K562 (cell line): ENCODE data around the gene PRDX2. TPM values are rescaled to one million over a fixed set of nuclear protein-coding genes. Genes with fewer than 3 reads are reported as not detected.

Experiments
- ADNP ChIP-seq: fragments of 200-800 bp; sonication (Bioruptor generic); IDR thresholded peaks from 2 replicates; pipeline ENCODE4 v1.6.1; 2016; ENCODE audit warnings: missing genetic modification characterization, missing compliant biosample characterization
- KDM5B ChIP-seq: fragments of 200-600 bp; sonication (generic); IDR thresholded peaks from 2 replicates; pipeline ENCODE4 v1.6.1; 2012; ENCODE audit warnings: low read depth, mild to moderate bottlenecking, moderate library complexity, low read length, control low read depth, inconsistent platforms; ENCODE audit not compliant: insufficient replicate concordance
- KLF16 ChIP-seq: IDR thresholded peaks from 2 replicates; pipeline ENCODE4 v1.6.1; 2016; ENCODE audit warnings: antibody characterized with exemption
- MCM5 ChIP-seq: fragments of 450-650 bp; IDR thresholded peaks from 2 replicates; pipeline ENCODE4 v1.6.1; 2016; ENCODE audit warnings: low read depth
- PCBP1 ChIP-seq: fragments of 200-400 bp; formaldehyde crosslinking; IDR thresholded peaks from 2 replicates; pipeline ENCODE4 v1.6.1; 2018; ENCODE audit warnings: mild to moderate bottlenecking, low read depth, low read length; ENCODE audit not compliant: poor library complexity, severe bottlenecking
- RBM15 ChIP-seq: fragments of 200-400 bp; formaldehyde crosslinking; IDR thresholded peaks from 2 replicates; pipeline ENCODE4 v1.6.1; 2018; ENCODE audit warnings: mild to moderate bottlenecking, low read length, moderate library complexity; ENCODE audit not compliant: insufficient read depth
- RUNX1 ChIP-seq: sonication (generic); IDR thresholded peaks from 2 replicates; pipeline ENCODE4 v1.6.1; 2016; ENCODE audit warnings: antibody characterized with exemption, low read depth
- SIRT6 ChIP-seq: IDR thresholded peaks from one replicate; pipeline ENCODE4 v1.6.1; 2012; ENCODE audit warnings: low read depth, mild to moderate bottlenecking, control low read depth, inconsistent platforms, low read length, moderate library complexity
- SMAD2 ChIP-seq: fragments of 150-350 bp; IDR thresholded peaks from 2 replicates; pipeline ENCODE4 v1.6.1; 2014; ENCODE audit warnings: low read depth, mild to moderate bottlenecking, low read length
- YBX1 ChIP-seq: fragments of 450-650 bp; IDR thresholded peaks from 2 replicates; pipeline ENCODE4 v1.7.1; 2016; ENCODE audit warnings: mild to moderate bottlenecking
- ZNF24 ChIP-seq: fragments of 450-650 bp; IDR thresholded peaks from 2 replicates; pipeline ENCODE4 v1.6.1; 2016
- polyA plus RNA-seq, 8 experiments: library from polyadenylated mRNA; depleted of rRNA in 4 of 8; stranded (reverse) in 5 of 8; unstranded in 3 of 8; fragments of >200 nt; fragmentation: Nextera tagmentation in 2 of 8; fragmentation: Illumina TruSeq in 1 of 8; extraction: Ambion mirVana in 2 of 8; extraction: Trizol in 1 of 8; gene quantifications; 2 replicates each; pipeline versions ENCODE4 v1.2.1 to v1.2.3, GENCODE V29; 2011 to 2014; ENCODE audit warnings: inconsistent platforms in 1 of 8, missing spikeins in 1 of 8
- total RNA-seq, 7 experiments: library from RNA; depleted of rRNA in 6 of 7; stranded (reverse); fragments of >200 nt in 6 of 7; fragmentation: Illumina TruSeq in 2 of 7; extraction: Trizol in 2 of 7; gene quantifications; 2 replicates each; pipeline versions ENCODE4 v1.2.1 to v1.2.3, GENCODE V29; 2011 to 2021; ENCODE audit warnings: low replicate concordance in 1 of 7
- TF ChIP-seq, protein P1 (sequence below): fragments of 200-600 bp; sonication (generic); IDR thresholded peaks from one replicate; pipeline ENCODE4 v1.6.1; 2012; ENCODE audit warnings: mild to moderate bottlenecking, low read depth, low read length, inconsistent platforms
- TF ChIP-seq, protein P2 (sequence below): fragments of 250-450 bp; sonication (Bioruptor Pico); IDR thresholded peaks from 2 replicates; pipeline ENCODE4 v1.5.0; 2020; ENCODE audit warnings: mild to moderate bottlenecking
- TF ChIP-seq, protein P3 (sequence below): sonication (generic); formaldehyde crosslinking; IDR thresholded peaks from 2 replicates; pipeline ENCODE4 v1.8.0; 2022; ENCODE audit warnings: mild to moderate bottlenecking, missing genetic modification reagents, borderline replicate concordance

The PRDX2 gene
- total and polyA plus RNA-seq, 9 of the 15 experiments (the other 6 are each of a cell fraction or from before 2014, with no cell fraction given) = 206 to 1,183 (median 415) TPM

DNA sequence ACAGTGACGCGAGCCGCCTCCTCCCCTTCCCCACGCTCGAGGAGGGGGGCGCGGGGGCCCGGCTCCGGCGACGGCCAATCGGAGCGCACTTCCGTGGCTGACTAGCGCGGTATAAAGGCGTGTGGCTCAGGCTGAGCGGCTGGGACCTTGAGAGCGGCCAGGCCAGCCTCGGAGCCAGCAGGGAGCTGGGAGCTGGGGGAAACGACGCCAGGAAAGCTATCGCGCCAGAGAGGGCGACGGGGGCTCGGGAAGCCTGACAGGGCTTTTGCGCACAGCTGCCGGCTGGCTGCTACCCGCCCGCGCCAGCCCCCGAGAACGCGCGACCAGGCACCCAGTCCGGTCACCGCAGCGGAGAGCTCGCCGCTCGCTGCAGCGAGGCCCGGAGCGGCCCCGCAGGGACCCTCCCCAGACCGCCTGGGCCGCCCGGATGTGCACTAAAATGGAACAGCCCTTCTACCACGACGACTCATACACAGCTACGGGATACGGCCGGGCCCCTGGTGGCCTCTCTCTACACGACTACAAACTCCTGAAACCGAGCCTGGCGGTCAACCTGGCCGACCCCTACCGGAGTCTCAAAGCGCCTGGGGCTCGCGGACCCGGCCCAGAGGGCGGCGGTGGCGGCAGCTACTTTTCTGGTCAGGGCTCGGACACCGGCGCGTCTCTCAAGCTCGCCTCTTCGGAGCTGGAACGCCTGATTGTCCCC, 10.1 kb downstream of the PRDX2 start, which contains the start of gene JUNB (continued):
- TF ChIP-seq, protein P1, sequence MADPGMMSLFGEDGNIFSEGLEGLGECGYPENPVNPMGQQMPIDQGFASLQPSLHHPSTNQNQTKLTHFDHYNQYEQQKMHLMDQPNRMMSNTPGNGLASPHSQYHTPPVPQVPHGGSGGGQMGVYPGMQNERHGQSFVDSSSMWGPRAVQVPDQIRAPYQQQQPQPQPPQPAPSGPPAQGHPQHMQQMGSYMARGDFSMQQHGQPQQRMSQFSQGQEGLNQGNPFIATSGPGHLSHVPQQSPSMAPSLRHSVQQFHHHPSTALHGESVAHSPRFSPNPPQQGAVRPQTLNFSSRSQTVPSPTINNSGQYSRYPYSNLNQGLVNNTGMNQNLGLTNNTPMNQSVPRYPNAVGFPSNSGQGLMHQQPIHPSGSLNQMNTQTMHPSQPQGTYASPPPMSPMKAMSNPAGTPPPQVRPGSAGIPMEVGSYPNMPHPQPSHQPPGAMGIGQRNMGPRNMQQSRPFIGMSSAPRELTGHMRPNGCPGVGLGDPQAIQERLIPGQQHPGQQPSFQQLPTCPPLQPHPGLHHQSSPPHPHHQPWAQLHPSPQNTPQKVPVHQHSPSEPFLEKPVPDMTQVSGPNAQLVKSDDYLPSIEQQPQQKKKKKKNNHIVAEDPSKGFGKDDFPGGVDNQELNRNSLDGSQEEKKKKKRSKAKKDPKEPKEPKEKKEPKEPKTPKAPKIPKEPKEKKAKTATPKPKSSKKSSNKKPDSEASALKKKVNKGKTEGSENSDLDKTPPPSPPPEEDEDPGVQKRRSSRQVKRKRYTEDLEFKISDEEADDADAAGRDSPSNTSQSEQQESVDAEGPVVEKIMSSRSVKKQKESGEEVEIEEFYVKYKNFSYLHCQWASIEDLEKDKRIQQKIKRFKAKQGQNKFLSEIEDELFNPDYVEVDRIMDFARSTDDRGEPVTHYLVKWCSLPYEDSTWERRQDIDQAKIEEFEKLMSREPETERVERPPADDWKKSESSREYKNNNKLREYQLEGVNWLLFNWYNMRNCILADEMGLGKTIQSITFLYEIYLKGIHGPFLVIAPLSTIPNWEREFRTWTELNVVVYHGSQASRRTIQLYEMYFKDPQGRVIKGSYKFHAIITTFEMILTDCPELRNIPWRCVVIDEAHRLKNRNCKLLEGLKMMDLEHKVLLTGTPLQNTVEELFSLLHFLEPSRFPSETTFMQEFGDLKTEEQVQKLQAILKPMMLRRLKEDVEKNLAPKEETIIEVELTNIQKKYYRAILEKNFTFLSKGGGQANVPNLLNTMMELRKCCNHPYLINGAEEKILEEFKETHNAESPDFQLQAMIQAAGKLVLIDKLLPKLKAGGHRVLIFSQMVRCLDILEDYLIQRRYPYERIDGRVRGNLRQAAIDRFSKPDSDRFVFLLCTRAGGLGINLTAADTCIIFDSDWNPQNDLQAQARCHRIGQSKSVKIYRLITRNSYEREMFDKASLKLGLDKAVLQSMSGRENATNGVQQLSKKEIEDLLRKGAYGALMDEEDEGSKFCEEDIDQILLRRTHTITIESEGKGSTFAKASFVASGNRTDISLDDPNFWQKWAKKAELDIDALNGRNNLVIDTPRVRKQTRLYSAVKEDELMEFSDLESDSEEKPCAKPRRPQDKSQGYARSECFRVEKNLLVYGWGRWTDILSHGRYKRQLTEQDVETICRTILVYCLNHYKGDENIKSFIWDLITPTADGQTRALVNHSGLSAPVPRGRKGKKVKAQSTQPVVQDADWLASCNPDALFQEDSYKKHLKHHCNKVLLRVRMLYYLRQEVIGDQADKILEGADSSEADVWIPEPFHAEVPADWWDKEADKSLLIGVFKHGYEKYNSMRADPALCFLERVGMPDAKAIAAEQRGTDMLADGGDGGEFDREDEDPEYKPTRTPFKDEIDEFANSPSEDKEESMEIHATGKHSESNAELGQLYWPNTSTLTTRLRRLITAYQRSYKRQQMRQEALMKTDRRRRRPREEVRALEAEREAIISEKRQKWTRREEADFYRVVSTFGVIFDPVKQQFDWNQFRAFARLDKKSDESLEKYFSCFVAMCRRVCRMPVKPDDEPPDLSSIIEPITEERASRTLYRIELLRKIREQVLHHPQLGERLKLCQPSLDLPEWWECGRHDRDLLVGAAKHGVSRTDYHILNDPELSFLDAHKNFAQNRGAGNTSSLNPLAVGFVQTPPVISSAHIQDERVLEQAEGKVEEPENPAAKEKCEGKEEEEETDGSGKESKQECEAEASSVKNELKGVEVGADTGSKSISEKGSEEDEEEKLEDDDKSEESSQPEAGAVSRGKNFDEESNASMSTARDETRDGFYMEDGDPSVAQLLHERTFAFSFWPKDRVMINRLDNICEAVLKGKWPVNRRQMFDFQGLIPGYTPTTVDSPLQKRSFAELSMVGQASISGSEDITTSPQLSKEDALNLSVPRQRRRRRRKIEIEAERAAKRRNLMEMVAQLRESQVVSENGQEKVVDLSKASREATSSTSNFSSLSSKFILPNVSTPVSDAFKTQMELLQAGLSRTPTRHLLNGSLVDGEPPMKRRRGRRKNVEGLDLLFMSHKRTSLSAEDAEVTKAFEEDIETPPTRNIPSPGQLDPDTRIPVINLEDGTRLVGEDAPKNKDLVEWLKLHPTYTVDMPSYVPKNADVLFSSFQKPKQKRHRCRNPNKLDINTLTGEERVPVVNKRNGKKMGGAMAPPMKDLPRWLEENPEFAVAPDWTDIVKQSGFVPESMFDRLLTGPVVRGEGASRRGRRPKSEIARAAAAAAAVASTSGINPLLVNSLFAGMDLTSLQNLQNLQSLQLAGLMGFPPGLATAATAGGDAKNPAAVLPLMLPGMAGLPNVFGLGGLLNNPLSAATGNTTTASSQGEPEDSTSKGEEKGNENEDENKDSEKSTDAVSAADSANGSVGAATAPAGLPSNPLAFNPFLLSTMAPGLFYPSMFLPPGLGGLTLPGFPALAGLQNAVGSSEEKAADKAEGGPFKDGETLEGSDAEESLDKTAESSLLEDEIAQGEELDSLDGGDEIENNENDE = no peak
- no peak for TF ChIP-seq SIRT6
- TF ChIP-seq MCM5 = no peak
- TF ChIP-seq RUNX1 = no peak
- peak; percentile 98 for TF ChIP-seq PCBP1
- no peak for TF ChIP-seq KLF16
- 0 out of 2 replicates have a peak, but pooled peaks have one; percentile 82 for TF ChIP-seq RBM15
- TF ChIP-seq, protein P2, sequence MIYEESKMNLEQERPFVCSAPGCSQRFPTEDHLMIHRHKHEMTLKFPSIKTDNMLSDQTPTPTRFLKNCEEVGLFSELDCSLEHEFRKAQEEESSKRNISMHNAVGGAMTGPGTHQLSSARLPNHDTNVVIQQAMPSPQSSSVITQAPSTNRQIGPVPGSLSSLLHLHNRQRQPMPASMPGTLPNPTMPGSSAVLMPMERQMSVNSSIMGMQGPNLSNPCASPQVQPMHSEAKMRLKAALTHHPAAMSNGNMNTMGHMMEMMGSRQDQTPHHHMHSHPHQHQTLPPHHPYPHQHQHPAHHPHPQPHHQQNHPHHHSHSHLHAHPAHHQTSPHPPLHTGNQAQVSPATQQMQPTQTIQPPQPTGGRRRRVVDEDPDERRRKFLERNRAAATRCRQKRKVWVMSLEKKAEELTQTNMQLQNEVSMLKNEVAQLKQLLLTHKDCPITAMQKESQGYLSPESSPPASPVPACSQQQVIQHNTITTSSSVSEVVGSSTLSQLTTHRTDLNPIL = no peak
- TF ChIP-seq, protein P3, sequence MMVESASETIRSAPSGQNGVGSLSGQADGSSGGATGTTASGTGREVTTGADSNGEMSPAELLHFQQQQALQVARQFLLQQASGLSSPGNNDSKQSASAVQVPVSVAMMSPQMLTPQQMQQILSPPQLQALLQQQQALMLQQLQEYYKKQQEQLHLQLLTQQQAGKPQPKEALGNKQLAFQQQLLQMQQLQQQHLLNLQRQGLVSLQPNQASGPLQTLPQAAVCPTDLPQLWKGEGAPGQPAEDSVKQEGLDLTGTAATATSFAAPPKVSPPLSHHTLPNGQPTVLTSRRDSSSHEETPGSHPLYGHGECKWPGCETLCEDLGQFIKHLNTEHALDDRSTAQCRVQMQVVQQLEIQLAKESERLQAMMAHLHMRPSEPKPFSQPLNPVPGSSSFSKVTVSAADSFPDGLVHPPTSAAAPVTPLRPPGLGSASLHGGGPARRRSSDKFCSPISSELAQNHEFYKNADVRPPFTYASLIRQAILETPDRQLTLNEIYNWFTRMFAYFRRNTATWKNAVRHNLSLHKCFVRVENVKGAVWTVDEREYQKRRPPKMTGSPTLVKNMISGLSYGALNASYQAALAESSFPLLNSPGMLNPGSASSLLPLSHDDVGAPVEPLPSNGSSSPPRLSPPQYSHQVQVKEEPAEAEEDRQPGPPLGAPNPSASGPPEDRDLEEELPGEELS = no peak
- TF ChIP-seq KDM5B = peak; percentile 100
- TF ChIP-seq ADNP (tag) = no peak
- TF ChIP-seq ZNF24 = no peak
- TF ChIP-seq YBX1 = no peak
- no peak for TF ChIP-seq SMAD2
